Suprapubic skin (tissue), 3 donors: ENCODE data around the gene PCCB.

Experiments used
- CTCF ChIP-seq, 2 donors: fragments of 200-600 bp in 1 of 2; fragments of 450-650 bp in 1 of 2; sonication (generic) in 1 of 2; IDR thresholded peaks; one replicate each; pipeline ENCODE4 v1.5.1; 2016 to 2019; ENCODE audit warnings: antibody characterized with exemption in 2 of 2, mild to moderate bottlenecking in 1 of 2, moderate library complexity in 1 of 2
- POLR2A ChIP-seq, 2 donors: fragments of 450-650 bp; IDR thresholded peaks; one replicate each; pipeline ENCODE4 v1.6.1; 2017; ENCODE audit warnings: antibody characterized with exemption in 2 of 2, mild to moderate bottlenecking in 2 of 2, moderate library complexity in 2 of 2

GRCh38 chr3:136353461-136353860 is 103.3 kb downstream of the PCCB start:
- no peak for TF ChIP-seq CTCF (IDR thresholded peaks at IDR 0.05)
- TF ChIP-seq POLR2A (IDR thresholded peaks at IDR 0.05) = no peak
